HFF-Myc (cell line): Measurements from ENCODE around the gene CPEB1.

Experiments
- DNase-seq: peaks from one replicate; pipeline ENCODE4 v3.0.0-alpha.2; 2011; ENCODE audit warnings: low read depth; ENCODE audit errors: extremely low read depth
- H3K4me3 ChIP-seq: replicated peaks from 2 replicates; pipeline ENCODE4 v1.5.1; 2011; ENCODE audit warnings: low read depth, mild to moderate bottlenecking, control low read depth, low read length
- TF ChIP-seq, protein P1 (sequence below): IDR thresholded peaks from 2 replicates; pipeline ENCODE4 v1.5.1; 2012; ENCODE audit warnings: mild to moderate bottlenecking, low read depth, low read length, control low read depth; ENCODE audit errors: missing control alignments

Gene CPEB1

DNA sequence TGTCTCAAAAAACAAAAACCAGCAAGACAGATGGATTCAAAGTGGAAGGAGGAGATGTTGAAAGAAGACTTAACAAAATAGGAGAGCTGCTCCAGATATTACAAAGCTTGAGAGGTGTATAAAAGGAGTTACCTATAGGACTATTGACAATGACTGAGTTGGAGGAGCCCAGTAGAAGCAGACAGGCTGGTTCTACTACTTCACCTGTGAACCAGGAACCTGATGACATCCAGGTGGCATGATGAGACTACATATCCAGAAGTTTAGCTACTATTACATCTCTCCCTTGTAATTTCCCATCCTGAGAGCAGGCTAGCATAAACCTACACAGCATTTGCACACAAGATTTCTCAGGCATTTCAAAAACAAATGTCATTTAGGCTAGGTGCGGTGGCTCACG, 49.3 kb downstream of the CPEB1 start:
- DNase-seq = no peak
- no peak overlapping the region for H3K4me3 ChIP-seq
- TF ChIP-seq, protein P1, sequence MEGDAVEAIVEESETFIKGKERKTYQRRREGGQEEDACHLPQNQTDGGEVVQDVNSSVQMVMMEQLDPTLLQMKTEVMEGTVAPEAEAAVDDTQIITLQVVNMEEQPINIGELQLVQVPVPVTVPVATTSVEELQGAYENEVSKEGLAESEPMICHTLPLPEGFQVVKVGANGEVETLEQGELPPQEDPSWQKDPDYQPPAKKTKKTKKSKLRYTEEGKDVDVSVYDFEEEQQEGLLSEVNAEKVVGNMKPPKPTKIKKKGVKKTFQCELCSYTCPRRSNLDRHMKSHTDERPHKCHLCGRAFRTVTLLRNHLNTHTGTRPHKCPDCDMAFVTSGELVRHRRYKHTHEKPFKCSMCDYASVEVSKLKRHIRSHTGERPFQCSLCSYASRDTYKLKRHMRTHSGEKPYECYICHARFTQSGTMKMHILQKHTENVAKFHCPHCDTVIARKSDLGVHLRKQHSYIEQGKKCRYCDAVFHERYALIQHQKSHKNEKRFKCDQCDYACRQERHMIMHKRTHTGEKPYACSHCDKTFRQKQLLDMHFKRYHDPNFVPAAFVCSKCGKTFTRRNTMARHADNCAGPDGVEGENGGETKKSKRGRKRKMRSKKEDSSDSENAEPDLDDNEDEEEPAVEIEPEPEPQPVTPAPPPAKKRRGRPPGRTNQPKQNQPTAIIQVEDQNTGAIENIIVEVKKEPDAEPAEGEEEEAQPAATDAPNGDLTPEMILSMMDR = no peak

DNA sequence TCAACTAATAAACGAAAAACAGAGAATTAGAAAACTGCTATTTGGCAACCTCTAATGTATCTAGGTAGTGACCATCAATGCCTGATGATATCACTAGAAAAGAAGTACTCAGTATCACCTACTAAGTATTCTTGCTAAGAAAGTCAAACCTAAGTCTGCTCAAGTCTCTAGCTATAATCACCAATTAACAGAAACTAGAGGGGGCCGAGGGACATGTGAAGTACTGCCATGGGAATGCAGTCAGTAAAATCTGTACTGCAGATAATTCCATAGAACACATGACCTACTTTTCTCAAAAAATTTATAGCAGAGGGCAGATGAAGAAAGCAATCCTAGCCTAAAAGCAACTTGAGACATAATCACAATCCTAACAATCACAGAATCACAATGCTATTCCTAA, 51.4 kb downstream of the CPEB1 start:
- DNase-seq = no peak
- TF ChIP-seq, protein P1 = no peak
- H3K4me3 ChIP-seq = no peak overlapping the region

DNA sequence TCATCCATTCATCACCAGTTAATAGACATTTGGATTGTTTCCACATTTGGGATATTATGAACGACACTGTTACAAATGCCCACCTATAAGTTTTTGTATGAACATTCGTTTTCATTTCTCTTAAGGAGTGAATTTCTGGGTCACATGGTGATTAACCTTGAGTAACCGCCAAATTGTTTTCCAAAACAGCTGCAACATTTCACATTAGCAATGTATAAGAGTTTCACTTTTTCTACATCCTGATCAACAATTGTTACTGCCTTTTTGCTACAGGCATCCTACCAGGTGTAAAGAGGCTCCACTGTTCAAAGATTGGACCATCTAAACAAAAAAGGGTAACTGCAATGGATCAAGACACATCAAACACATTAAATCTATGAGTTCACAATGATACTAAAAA, 52.0 kb downstream of the CPEB1 start:
- no peak overlapping the region for H3K4me3 ChIP-seq
- TF ChIP-seq, protein P1 = no peak
- no peak for DNase-seq

DNA sequence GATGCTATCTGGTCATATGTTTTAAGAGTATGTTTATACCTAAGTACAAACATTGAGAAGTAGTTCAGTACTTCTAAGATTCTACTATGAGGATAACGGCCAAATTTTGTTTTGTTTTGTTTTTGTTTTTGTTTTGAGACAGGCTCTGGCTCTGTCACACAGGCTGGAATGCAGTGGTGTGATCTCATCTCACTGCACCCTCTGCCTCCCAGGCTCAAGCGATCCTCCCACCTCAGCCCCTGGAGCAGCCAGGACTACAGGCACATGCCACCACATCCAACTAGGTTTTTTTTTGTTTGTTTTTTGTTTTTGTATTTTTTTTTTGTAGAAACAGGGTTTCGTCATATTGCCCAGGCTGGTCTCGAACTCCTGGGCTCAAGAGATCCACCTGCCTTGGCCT, 59.4 kb downstream of the CPEB1 start:
- no peak for DNase-seq
- H3K4me3 ChIP-seq = no peak overlapping the region
- TF ChIP-seq, protein P1 = no peak

DNA sequence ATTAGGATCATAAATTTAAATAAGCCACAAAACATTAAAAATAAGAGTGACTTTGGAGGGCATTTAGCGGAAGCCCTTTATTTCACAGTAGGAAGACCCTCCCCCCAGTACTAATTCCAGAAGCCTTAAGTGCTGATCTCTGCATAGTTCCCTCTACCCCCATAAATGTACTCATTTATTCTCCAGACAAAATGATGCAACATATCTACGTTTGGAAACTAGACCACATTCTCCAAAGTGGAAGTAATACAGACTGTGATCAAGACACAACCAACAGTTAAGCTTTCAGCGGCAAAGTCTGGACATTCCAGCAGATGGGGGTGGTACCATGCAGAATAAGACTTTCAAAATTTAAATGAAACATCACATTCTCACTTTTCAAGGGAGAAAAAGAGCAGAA, 62.1 kb downstream of the CPEB1 start:
- no peak overlapping the region for H3K4me3 ChIP-seq
- TF ChIP-seq, protein P1 = no peak
- no peak for DNase-seq

DNA sequence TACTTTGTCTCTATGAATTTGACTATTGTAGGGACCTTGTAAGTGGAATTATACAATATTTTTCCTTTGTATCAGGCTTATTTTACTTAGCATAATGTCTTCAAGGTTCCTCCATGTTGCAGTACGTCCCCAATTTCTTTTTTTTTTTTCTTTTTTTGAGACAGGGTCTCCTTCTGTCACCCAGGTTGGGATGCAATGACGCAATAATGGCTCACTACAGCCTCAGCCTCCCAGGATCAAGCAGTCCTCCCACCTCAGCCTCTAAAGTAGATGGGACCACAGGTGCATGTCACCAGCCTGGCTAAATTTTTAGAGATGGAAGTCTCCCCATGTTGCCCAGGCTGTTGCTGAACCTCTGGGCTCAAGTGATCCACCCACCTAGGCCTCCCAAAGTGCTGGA, 66.5 kb downstream of the CPEB1 start:
- TF ChIP-seq, protein P1 = no peak
- DNase-seq = no peak
- H3K4me3 ChIP-seq = no peak overlapping the region

DNA sequence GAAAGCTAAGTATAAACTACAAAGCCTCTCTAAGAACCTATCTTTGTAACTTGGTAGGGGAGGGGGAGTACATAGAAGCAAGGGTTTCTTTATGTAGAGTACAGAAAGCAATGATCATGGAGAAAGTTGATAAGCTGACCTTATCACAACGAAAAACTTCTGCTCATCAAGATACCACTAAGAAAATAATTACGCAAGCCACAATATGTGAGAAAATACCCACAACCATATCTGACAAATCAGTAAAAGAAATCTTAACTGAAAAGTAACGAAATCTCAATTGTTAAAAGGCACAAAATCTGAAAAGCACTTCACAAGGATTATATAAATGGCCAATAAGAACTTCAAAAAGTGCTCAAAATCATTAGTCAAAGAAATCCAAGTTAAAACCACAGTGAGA, 71.8 kb downstream of the CPEB1 start:
- no peak overlapping the region for H3K4me3 ChIP-seq
- TF ChIP-seq, protein P1 = no peak
- DNase-seq = no peak
